Measurements from ENCODE around the gene POLN. TPM values are rescaled to one million over a fixed set of nuclear protein-coding genes. Genes with fewer than 3 reads are reported as not detected.

The POLN gene
- total RNA-seq, 4 donors from 2014 or later: 2.6 to 10.6 (median 6.8) TPM

DNA sequence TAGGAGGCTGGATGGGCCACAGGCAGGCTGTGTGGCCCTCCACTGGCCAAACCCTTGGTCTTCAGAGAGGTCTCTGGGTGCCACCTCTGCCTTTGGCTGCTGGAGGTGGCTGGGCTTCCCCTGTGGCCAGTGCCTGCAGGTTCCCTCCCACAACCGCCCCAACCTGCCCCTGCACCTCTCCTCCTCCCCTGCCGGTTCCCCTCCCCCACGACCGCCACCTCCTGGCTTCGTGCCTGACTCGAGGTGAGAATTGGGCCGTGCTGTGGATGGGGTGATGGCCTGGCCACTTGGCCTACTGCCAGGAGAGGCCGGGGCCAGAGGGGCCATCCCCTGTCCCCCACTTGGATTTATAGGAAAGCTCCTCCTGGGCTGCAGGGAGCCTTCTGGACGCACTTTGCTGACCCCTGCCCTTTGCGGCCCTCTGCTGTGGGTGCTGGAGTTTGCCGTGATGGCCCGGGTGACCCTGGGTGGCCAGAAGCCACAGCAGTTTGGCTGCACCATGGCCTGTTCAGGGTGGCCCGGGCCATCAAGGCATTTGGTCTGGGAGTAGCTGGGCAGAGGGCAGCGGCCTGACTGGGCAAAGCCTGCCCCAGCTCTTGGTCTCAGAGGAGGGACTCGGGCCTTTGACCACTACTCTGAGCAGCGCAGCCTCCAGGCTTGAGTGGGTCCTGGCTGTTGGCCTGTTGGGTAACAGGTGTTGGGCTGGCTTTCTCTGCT is 179.0 kb downstream of the POLN start:
- no peak for TF ChIP-seq CTCF (IDR thresholded peaks at IDR 0.05; ENCODE audit: low read depth)

DNA sequence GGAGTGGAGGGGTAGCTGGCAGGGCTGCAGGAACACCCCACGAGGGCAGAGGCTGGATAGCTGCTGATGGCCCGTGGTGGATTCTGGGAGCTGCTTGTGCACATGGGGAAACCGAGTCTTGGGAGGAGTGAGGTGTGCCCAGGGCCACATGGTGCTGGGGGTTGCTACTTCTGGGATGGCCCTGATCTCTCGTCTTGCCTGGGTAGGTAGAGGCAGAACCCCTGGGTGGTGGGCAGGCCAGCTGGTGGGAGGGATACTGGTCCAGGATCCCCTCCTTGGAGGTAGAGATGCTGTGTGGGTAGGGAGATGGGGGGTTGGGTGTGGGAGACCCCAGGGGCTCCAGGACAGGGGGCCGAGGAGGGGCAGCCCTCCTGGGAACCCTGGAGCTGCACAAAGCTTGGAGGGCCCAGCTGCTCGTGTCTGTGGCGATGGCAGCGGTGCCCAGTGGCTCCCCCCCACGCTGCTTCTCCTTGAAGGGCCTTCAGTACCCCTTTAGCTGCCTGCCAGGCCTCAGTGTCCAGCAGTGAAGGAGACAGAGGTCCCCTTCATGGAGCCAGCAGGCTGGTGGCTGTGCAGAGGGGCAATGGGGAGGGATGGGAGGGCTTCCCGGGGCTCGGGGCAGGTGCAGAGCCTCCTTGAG is 179.6 kb downstream of the POLN start:
- TF ChIP-seq CTCF (IDR thresholded peaks at IDR 0.05; ENCODE audit: low read depth): no peak

GRCh38 chr4:2061186-2062131 is 180.5 kb downstream of the POLN start:
- TF ChIP-seq CTCF (IDR thresholded peaks at IDR 0.05; ENCODE audit: low read depth): no peak

GRCh38 chr4:2060611-2061185 is 181.2 kb downstream of the POLN start:
- no peak for TF ChIP-seq CTCF (IDR thresholded peaks at IDR 0.05; ENCODE audit: low read depth)

DNA sequence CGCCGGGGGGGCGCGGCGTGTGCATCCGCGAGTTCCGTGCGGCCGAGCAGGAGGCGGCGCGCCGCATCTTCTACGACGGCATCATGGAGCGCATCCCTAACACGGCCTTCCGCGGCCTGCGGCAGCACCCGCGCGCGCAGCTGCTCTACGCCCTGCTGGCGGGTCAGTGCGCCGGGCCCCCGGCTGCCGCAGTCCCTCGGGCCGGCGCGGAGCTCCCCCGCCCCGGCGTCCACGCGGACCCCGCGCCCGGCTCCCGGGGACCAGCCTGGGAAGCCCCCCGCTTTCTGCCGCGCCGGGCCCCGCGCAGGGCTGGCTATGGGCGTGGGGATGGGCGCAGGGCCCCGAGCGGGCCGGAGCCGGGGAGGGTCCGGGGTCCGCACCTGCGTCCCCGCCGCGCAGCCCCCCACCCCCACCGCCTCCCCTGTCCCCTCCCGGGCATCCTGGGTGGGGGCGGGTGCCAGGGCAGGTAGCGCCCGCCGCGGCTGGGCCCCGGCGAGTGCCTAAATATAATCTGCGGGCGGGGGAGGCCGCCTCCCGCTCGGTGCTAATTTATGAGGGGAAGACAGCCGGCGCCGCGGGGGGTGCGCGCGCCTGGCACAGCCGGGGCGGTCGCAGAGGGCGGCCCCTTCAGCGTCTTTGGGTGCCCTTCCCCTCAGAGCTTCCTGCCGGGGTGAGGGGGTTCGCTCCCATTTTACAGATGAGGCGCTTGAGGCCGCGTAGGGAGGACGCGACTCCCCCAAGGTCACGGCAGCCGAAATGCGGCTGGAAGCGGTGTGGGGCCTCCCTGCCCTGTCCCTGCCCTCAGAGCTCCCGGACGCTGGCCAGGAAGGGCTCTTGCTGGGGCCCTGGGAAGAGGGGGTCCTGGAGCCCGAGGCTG is 182.0 kb downstream of the POLN start:
- no peak for TF ChIP-seq CTCF (IDR thresholded peaks at IDR 0.05; ENCODE audit: low read depth)

GRCh38 chr4:2059046-2059725 is 182.7 kb downstream of the POLN start, which contains the start of gene NAT8L:
Gene NAT8L, plus strand, starts transcription at chr4:2059327. Its CDS starts 185 bp downstream, at chr4:2059512.
- no peak for TF ChIP-seq CTCF (IDR thresholded peaks at IDR 0.05; ENCODE audit: low read depth)
